ENCODE measurements around the gene PSG3.
"Not testable (repeated sequence)": the region's sequence is repeated elsewhere in the genome, so short reads cannot be mapped to it uniquely, and the experiment has no call there.

The PSG3 gene

GRCh38 chr19:42740381-42740780 lies at the start of gene PSG3:
Gene PSG3, minus strand, starts transcription at chr19:42740481. Its CDS starts 97 bp downstream, at chr19:42740384.
- not testable (repeated sequence) for DNase-seq (ENCODE audit: low read depth)

- not testable (repeated sequence) for DNase-seq (ENCODE audit: low read depth)
These were observed 48.5 kb upstream of the PSG3 start for GRCh38 chr19:42788766-42789165.

- not testable (repeated sequence) for DNase-seq (ENCODE audit: low read depth)
These were observed 47.5 kb upstream of the PSG3 start for GRCh38 chr19:42787766-42788165.

GRCh38 chr19:42776750-42777612 lies 36.7 kb upstream of the PSG3 start:
- not testable (repeated sequence) for DNase-seq (ENCODE audit: low read depth)

GRCh38 chr19:42774510-42775158 lies 34.4 kb upstream of the PSG3 start:
- DNase-seq (ENCODE audit: low read depth) = not testable (repeated sequence)

- DNase-seq (ENCODE audit: low read depth) = not testable (repeated sequence)
These were observed 27.0 kb upstream of the PSG3 start for GRCh38 chr19:42767319-42767718.

GRCh38 chr19:42766871-42767270 lies 26.6 kb upstream of the PSG3 start:
- not testable (repeated sequence) for DNase-seq (ENCODE audit: low read depth)

GRCh38 chr19:42764836-42765235 lies 24.6 kb upstream of the PSG3 start:
- no peak for DNase-seq (ENCODE audit: low read depth)

- DNase-seq (ENCODE audit: low read depth) = no peak
These were observed 22.5 kb upstream of the PSG3 start for GRCh38 chr19:42762789-42763188.

- DNase-seq (ENCODE audit: low read depth) = not testable (repeated sequence)
These were observed 21.6 kb upstream of the PSG3 start for GRCh38 chr19:42761924-42762295.

GRCh38 chr19:42760954-42761923 lies 21.0 kb upstream of the PSG3 start:
- not testable (repeated sequence) for DNase-seq (ENCODE audit: low read depth)

GRCh38 chr19:42758667-42759066 lies 18.4 kb upstream of the PSG3 start:
- DNase-seq (ENCODE audit: low read depth) = not testable (repeated sequence)

GRCh38 chr19:42752246-42752645 lies 12.0 kb upstream of the PSG3 start:
- not testable (repeated sequence) for DNase-seq (ENCODE audit: low read depth)

- DNase-seq (ENCODE audit: low read depth) = not testable (repeated sequence)
These were observed 1.7 kb upstream of the PSG3 start for GRCh38 chr19:42741726-42742607.

- not testable (repeated sequence) for DNase-seq (ENCODE audit: low read depth)
These were observed 2.7 kb downstream of the PSG3 start for GRCh38 chr19:42737581-42738011.

GRCh38 chr19:42728341-42728740 lies 11.9 kb downstream of the PSG3 start:
- DNase-seq (ENCODE audit: low read depth) = not testable (repeated sequence)

GRCh38 chr19:42714000-42714399 lies 26.3 kb downstream of the PSG3 start:
- not testable (repeated sequence) for DNase-seq (ENCODE audit: low read depth)

- DNase-seq (ENCODE audit: low read depth) = not testable (repeated sequence)
These were observed 27.5 kb downstream of the PSG3 start for GRCh38 chr19:42712753-42713152.

- not testable (repeated sequence) for DNase-seq (ENCODE audit: low read depth)
These were observed 29.3 kb downstream of the PSG3 start for GRCh38 chr19:42710986-42711385.

GRCh38 chr19:42697884-42698283 lies 42.4 kb downstream of the PSG3 start:
- DNase-seq (ENCODE audit: low read depth) = no peak

All from stimulated activated CD4-positive, alpha-beta T cell treated with anti-CD3 and anti-CD28 coated beads, Interleukin-2, amount 100 ng/mL, for 4 hours (primary cell).